Activated effector memory CD4-positive, alpha-beta T cell treated with anti-CD3 and anti-CD28 coated beads, Interleukin-2, amount 50 U/mL, for 16 hours (primary cell): Measurements from ENCODE around the gene TOX3.

Experiments used
- DNase-seq: peaks from one replicate; pipeline ENCODE4 v3.0.0-alpha.2; 2020

TOX3 gene

DNA sequence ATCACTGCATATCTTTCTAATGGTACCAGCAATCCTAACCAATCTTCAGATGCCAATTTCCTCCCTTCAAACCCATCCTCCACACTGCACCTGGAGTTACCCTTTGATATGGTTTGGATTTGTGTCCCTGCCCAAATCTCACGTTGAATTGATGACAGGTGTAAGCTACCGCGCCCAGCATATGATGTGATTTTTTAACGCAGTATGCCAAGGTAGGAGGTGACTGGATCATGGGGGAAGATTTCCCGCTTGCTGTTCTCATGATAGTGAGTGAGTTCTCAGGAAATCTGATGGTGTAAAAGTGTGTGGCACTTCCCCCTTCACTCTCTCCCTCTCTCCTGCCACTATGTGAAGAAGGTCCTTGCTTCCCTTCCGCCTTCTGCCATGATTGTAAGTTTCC is 57.0 kb downstream of the TOX3 start:
- DNase-seq: no peak

DNA sequence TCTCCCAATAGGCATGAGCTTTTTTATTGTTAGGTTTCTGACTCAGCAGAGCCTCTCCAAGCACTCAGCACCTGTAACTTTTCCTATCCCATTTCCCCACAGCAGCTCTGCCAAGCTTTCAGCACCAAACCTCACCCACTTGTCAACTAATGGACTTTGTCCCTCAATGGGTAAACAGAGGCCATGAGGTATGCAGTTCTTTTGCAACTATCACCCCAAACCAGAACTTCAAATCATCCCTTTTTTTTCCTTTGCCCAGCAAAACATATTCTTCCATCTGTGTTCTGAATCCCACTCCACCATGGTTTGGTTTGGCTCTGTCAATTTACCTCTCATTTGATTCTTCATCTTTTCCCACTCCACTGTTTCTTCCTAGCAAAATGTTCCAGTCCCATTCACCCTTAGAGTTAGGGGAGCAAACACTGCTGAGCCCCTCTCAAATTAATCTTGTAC is 58.1 kb downstream of the TOX3 start:
- DNase-seq: no peak

DNA sequence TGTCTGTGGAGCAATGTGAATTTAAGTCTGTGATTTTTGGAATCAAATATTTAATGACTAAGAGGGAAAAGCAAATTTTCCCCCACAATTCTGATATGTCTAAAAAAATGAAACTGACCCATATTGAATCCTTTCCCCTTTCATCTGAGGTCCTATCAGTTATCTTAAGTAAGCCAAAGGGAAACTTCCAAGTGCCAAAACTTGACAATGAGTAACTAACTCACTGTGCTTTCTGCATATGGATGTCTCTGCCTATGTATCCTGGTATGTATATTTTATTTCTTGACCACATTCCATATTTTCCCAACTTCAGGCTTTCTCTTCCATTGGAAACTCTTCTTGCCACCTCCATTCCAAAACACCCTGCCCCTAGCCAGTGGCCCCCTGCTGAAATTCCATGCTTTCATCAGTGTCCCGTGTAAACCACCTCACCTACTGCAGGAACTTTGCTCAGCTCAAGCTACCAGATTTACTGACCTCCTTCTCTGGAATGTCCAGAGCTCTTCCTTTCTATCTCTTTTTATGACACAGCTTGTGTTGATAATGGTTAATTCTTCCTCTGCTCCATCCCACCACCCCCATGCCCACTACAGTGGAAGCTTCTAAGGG is 59.0 kb downstream of the TOX3 start:
- DNase-seq: no peak

DNA sequence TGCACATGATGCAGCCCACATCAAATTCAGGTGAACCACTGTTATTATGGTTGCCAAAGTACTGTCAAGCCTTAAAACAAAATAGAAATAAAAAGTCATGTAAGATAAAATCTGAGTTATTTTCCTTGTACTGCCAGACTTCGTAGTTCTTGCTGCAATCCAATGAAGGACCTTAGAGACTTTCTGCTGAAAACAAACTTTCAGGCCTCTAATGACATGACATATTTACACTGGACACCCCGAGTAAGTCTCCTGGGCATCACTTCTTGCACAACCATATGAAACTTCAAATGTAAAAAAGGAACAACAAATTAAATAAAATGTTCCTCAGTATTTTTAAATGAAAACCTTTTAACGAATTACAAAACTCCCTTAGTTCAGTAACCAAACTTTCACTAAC is 66.7 kb downstream of the TOX3 start:
- DNase-seq: no peak

GRCh38 chr16:52476111-52476510 is 70.8 kb downstream of the TOX3 start:
- no peak for DNase-seq

GRCh38 chr16:52474679-52475078 is 72.3 kb downstream of the TOX3 start:
- no peak for DNase-seq

GRCh38 chr16:52473096-52473495 is 73.8 kb downstream of the TOX3 start:
- DNase-seq: no peak

DNA sequence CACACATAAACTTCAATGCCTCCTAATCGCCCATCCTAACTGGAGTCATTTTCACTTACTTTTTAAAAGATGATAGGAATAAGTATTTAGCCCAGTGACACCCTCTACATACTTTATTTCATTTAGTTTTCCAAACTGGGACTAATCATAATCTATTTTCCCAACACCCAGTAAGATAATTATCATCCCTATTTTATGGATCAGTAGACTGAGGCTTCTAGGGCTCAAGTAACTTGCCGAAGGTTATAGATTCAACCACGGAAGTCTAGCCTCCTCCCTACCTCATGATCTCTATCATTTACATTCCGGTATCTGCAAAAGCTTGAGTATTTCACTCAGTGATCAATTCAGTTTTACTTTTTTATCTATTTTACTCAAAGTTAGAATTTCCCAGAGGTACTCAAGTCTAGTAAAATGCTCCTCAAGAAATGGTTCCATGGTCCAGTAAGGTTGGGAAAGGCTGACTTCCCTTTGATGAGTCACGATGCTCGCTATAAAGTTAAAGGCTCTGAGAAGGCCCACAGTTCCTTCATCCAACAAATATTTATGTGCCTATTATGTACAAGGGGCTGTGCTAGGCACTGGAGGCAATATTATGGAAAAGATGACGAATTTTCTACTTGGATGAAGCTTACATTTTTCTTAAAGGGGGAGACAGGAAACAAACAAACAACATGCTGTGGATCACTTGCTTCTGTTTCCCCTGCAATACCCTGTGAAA is 75.1 kb downstream of the TOX3 start:
- DNase-seq: no peak

GRCh38 chr16:52470585-52470984 is 76.4 kb downstream of the TOX3 start:
- DNase-seq: no peak

DNA sequence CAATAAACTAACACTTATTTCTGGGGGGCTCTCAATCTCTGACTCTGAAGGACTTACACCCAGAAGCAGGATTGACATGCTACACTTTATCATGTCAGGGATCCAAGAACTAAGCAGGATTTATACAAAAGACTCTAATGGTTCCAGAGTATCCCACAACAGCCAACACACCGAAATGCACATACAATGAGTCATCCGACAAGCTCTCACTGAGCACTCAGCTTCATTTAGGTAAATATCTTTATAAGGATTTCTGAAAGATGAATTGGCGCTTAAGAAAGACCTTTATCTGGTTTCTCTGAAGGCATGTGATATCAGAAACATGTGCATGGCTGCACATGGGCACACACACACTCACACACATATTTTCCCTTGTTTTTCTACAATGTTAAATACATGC is 77.2 kb downstream of the TOX3 start:
- no peak for DNase-seq

DNA sequence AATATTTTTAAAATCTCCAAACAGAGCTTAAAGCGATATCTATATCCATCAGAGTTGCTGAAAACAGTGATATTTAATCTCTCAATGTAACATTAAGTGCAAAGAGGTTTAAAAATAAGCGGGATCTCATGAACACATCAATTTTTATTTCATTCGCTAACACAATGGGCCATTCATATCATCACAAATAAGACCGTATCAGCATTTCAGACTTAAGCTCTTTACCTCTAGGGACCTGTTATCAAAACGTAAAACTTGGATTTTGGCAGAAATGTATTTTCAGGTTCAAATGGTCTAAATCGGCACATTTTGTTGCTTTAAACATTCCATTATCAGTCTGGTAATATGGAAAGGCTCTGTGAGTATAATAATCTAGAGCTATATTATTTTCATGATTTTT is 77.9 kb downstream of the TOX3 start:
- DNase-seq: no peak

DNA sequence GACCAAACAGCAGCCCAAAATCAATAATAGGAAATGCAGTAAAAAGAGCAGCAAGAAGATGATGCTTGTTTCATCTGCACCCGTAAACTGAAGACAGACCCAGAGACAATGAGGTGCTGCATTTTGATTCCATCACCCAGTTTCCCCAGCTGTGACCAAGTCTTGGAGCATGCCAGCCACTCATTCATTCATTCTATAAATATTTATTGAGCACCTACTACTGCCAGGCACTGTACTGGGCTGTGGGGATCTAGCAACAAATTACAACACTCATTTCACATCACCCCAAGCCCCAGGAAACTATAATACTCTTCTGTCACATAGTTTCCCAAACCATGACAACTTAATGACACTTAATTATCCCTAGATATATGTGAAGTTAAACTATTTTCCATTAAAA is 79.2 kb downstream of the TOX3 start:
- DNase-seq: no peak

DNA sequence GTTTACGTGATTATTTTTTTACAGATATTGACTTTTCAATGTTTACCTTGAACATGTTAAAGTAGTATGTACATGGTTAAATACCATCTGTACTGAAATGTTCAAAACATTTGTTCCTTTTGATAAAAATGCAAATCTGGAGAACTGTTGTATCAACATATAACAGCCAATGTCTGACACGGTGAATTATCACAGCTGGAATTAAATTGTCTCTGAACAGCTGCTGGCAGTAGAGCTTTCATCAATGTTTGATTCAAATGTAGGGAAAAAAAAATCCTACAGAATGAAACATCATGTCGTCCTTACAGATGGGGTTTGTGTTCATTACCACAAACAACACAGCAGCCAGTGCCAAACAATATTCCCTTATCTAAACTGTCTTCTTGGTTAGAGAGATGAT is 79.9 kb downstream of the TOX3 start:
- no peak for DNase-seq

- no peak for DNase-seq
Observed at GRCh38 chr16:52465711-52466267, 81.2 kb downstream of the TOX3 start.

- no peak for DNase-seq
Observed at GRCh38 chr16:52463904-52464303, 83.0 kb downstream of the TOX3 start.

GRCh38 chr16:52462816-52463215 is 84.1 kb downstream of the TOX3 start:
- DNase-seq: no peak

- no peak for DNase-seq
Observed at GRCh38 chr16:52460639-52461178, 86.2 kb downstream of the TOX3 start.

DNA sequence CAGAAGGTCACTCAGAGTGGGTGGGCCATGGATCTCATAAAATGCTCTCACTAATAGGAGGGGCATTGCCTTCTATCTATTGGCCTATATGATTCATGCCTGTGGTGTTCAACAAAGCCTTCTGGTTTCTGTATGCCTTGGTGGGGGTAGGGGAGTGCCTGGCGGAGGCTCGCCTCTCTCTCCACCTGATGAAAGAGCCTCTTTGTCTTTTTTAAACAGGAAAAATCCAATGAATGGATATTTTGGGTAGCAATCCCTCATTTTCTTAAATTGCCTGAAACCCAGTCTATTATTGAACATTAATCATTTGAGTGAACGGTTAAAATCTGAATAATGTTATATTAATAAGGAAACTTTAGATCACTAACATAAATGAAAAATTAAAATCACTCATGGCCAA is 90.6 kb downstream of the TOX3 start:
- no peak for DNase-seq

GRCh38 chr16:52455549-52456277 is 91.2 kb downstream of the TOX3 start:
- DNase-seq: no peak

DNA sequence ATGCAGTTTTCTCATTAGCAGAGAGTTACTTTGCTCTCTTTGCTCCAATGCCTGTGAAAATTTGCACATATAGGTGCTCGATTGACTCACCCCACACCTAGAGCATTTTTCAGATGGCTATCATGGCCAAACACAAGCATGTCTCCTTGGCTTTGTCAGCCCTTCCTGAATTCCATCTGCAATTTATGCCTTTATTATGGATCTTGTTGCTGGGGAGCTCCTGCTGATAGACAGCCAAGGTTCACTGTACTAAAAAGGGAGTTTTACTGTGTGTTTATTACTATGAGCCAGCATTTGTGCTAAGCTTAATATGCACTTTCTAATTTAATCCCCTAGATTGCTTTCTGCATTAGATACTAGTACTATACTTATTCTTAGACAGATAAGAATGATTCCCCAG is 93.3 kb downstream of the TOX3 start:
- no peak for DNase-seq

DNA sequence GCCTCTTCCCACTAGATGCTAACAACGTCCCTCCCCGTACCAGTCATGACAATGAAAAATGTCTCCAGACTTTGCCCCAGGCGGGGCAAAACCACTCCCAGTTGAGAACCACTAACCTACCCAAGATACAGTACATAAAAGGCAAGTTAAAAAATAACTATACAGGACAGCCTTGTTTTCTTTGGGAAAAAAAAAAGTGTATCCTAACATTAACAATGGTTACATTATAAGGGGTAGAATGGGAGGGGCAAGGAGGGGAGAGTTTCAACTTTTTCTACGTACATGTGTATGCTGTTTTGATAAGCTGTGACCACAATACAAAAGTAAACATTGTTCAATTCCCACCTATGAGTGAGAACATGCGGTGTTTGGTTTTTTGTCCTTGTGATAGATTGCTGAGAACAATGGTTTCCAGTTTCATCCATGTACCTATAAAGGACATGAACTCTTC is 94.9 kb downstream of the TOX3 start:
- DNase-seq: no peak

DNA sequence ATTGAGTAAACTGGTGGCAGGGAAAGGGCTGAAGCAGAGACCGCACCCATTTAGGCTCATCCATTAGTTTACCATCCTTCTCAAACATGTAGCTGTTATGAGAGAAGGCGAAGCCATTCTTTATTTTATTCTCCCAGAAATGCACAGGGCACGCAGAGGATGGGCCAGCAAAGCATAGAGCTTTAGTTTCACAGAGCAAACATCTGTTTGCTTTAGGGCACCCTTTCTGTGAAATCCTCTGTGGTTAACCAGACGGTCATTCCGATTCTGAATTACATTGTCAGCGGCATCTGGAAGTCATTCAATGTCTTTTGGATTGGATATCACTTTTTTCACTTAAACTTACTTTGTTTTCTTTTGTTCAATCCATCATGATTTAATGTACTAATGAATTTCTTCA is 96.0 kb downstream of the TOX3 start:
- DNase-seq: no peak

- DNase-seq: no peak
Observed at GRCh38 chr16:52450241-52450640, 96.7 kb downstream of the TOX3 start.

- DNase-seq: no peak
Observed at GRCh38 chr16:52446080-52446479, 100.9 kb downstream of the TOX3 start.
